Upper lobe of left lung (tissue), 6 donors: ENCODE measurements around the gene GBX1. TPM values are rescaled to one million over a fixed set of nuclear protein-coding genes. Genes with fewer than 3 reads are reported as not detected.

Source experiments
- ATAC-seq, 2 donors: fragments of 200-7000 bp; cut with Tn5 transposase; one replicate each; pipeline ENCODE4 v1.9.1; 2022; ENCODE audit warnings: mild to moderate bottlenecking in 2 of 2, moderate library complexity in 2 of 2; ENCODE audit not compliant: low FRiP score in 2 of 2
- DNase-seq, 2 donors: peaks; one replicate each; pipeline ENCODE4 v3.0.0-alpha.2; 2019 to 2020
- H3K27ac ChIP-seq, 4 donors: fragments of 200-600 bp; sonication (generic); one replicate each; pipeline ENCODE4 v1.5.1; 2016 to 2019
- H3K27me3 ChIP-seq, 4 donors: fragments of 200-600 bp; sonication (generic); one replicate each; pipeline ENCODE4 v1.5.1; 2017 to 2019
- H3K36me3 ChIP-seq, 4 donors: fragments of 200-600 bp; sonication (generic); one replicate each; pipeline ENCODE4 v1.5.1; 2016 to 2019
- H3K4me1 ChIP-seq, 4 donors: fragments of 200-600 bp; sonication (generic); one replicate each; pipeline ENCODE4 v1.5.1; 2018 to 2019
- H3K4me3 ChIP-seq, 4 donors: fragments of 200-600 bp; sonication (generic); one replicate each; pipeline ENCODE4 v1.5.1; 2017 to 2019; ENCODE audit warnings: mild to moderate bottlenecking in 2 of 4, moderate library complexity in 1 of 4
- H3K9me3 ChIP-seq, 4 donors: fragments of 200-600 bp; sonication (generic); one replicate each; pipeline ENCODE4 v1.5.1; 2018 to 2019
- EP300 ChIP-seq, 4 donors: sonication (generic); formaldehyde crosslinking; IDR thresholded peaks; one replicate each; pipeline ENCODE4 v1.5.1; 2017; ENCODE audit warnings: antibody characterized with exemption in 4 of 4, control low read depth in 2 of 4
- POLR2A ChIP-seq, 4 donors: fragments of 450-650 bp; IDR thresholded peaks; one replicate each; pipeline ENCODE4 v1.5.1; 2016 to 2017; ENCODE audit warnings: antibody characterized with exemption in 4 of 4, mild to moderate bottlenecking in 2 of 4
- POLR2AphosphoS5 ChIP-seq, 2 donors: sonication (generic); formaldehyde crosslinking; IDR thresholded peaks; one replicate each; pipeline ENCODE4 v1.5.1; 2017; ENCODE audit warnings: antibody characterized with exemption in 2 of 2
- WGBS, 2 donors: methylation state at CpG; one replicate each; pipeline ENCODE4 v1.1.5; 2017 to 2018; 5-methylcytosine and 5-hydroxymethylcytosine counted together
- total RNA-seq, 6 donors: library from RNA; depleted of rRNA in 4 of 6; stranded (reverse); fragments of >200 nt in 4 of 6; gene quantifications; one replicate each; pipeline versions ENCODE4 v1.1.0 to v1.2.1, GENCODE V29; 2016 to 2021
- TF ChIP-seq, protein P1 (sequence below), 6 experiments: fragments of 450-650 bp in 4 of 6; fragments of 200-600 bp in 2 of 6; sonication (generic) in 2 of 6; IDR thresholded peaks; one replicate each; pipeline ENCODE4 v1.5.1; 2016 to 2019; ENCODE audit warnings: antibody characterized with exemption in 6 of 6
- donor health status: DM: no; HTN: no; CAD: no; lungs with moderate emphysema.
- donor health status: DM: no; HTN: yes; CAD: no; lungs with severe emphysema.

The GBX1 gene
- total RNA-seq, 6 donors from 2014 or later: not detected

DNA sequence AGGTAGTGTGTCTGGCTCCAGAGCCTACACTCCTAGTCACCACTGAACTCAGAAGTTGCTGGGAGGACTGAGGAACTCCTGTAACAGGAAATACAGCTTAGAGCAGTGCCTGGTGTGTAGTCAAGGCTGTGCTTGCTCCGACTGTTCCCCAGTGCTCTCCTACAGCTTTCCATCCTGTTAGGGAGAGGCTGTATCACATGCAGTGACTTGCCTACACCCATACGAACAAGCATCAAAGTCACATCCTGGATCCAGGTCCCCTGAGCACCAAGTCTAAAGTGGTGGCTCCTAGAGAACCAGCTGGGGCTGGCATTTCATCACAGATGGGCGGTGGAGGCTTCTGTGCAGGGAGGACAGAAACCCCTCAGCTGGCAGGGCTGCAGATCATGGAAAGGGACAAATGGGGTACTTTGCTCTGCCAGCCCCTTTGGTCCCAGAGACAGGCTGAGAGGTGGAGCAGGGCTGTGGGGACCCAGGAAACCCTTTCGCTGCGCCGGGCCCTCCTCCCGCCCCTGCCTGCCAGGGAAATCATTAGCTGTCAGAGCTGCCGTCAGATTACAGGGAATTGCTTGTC, 11.9 kb upstream of the GBX1 start:
- TF ChIP-seq, protein P1, sequence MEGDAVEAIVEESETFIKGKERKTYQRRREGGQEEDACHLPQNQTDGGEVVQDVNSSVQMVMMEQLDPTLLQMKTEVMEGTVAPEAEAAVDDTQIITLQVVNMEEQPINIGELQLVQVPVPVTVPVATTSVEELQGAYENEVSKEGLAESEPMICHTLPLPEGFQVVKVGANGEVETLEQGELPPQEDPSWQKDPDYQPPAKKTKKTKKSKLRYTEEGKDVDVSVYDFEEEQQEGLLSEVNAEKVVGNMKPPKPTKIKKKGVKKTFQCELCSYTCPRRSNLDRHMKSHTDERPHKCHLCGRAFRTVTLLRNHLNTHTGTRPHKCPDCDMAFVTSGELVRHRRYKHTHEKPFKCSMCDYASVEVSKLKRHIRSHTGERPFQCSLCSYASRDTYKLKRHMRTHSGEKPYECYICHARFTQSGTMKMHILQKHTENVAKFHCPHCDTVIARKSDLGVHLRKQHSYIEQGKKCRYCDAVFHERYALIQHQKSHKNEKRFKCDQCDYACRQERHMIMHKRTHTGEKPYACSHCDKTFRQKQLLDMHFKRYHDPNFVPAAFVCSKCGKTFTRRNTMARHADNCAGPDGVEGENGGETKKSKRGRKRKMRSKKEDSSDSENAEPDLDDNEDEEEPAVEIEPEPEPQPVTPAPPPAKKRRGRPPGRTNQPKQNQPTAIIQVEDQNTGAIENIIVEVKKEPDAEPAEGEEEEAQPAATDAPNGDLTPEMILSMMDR (IDR thresholded peaks at IDR 0.05): no peak
- TF ChIP-seq EP300 (IDR thresholded peaks at IDR 0.05) (no peak), POLR2A (IDR thresholded peaks at IDR 0.05) (no peak), POLR2AphosphoS5 (IDR thresholded peaks at IDR 0.05) (no peak)
- DNase-seq: no peak
- no peak for ATAC-seq
- no peaks in the 10 kb centered on the region for H3K9me3 ChIP-seq
- peaks cover 0 to 4% (median 0%) of the 10 kb centered on the region in 4 donors for H3K4me1 ChIP-seq
- 81 to 93% methylated on average over 6 to 8 of the region's 8 CpGs for WGBS, 2 donors
- no peak overlapping the region for H3K27ac ChIP-seq
- no peaks in the 10 kb centered on the region for H3K27me3 ChIP-seq
- H3K36me3 ChIP-seq: no peaks in the 10 kb centered on the region
- H3K4me3 ChIP-seq: no peak overlapping the region

GRCh38 chr7:151178831-151179230, 11.3 kb upstream of the GBX1 start:
- TF ChIP-seq EP300 (IDR thresholded peaks at IDR 0.05) (no peak), POLR2AphosphoS5 (IDR thresholded peaks at IDR 0.05) (no peak), POLR2A (IDR thresholded peaks at IDR 0.05) (no peak)
- TF ChIP-seq, protein P1 (IDR thresholded peaks at IDR 0.05): no peak
- Histone ChIP-seq H3K9me3 (no peaks in the 10 kb centered on the region), H3K27me3 (no peaks in the 10 kb centered on the region), H3K36me3 (no peaks in the 10 kb centered on the region), H3K4me1 (peaks cover 0 to 4% (median 0%) of the 10 kb centered on the region in 4 donors), H3K4me3 (no peak overlapping the region), H3K27ac (no peak overlapping the region)
- DNase-seq (no peak), ATAC-seq (no peak)
- 69 to 72% methylated on average over 2 of the region's 2 CpGs for WGBS, 2 donors

DNA sequence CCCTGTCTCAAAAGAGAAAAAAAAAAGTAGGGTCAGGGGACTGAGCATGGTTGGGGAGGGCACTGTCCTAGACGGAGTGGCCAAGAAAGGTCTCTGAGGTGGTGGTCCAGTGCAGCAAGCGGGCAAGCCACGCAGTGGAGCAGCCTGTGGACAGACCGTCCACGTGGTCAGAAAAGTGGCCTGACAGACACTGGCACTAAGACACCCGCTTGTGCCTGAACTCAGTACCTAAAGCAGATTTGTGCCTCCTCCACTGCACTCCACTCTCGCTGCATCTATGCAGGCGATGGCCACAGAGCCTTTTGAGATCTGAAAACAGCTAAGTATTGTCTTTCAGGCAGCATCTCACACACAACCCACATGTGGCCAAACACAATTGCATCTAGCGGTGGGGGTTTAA, 10.7 kb upstream of the GBX1 start:
- 94 to 95% methylated on average over 9 of the region's 9 CpGs for WGBS, 2 donors
- no peak overlapping the region for H3K4me3 ChIP-seq
- no peaks in the 10 kb centered on the region for H3K9me3 ChIP-seq
- no peak for DNase-seq
- H3K4me1 ChIP-seq: peaks cover 0 to 4% (median 0%) of the 10 kb centered on the region in 4 donors
- no peaks in the 10 kb centered on the region for H3K36me3 ChIP-seq
- ATAC-seq: no peak
- TF ChIP-seq POLR2A (IDR thresholded peaks at IDR 0.05) (no peak), EP300 (IDR thresholded peaks at IDR 0.05) (no peak), POLR2AphosphoS5 (IDR thresholded peaks at IDR 0.05) (no peak)
- TF ChIP-seq, protein P1 (IDR thresholded peaks at IDR 0.05): no peak
- no peak overlapping the region for H3K27ac ChIP-seq
- no peaks in the 10 kb centered on the region for H3K27me3 ChIP-seq

DNA sequence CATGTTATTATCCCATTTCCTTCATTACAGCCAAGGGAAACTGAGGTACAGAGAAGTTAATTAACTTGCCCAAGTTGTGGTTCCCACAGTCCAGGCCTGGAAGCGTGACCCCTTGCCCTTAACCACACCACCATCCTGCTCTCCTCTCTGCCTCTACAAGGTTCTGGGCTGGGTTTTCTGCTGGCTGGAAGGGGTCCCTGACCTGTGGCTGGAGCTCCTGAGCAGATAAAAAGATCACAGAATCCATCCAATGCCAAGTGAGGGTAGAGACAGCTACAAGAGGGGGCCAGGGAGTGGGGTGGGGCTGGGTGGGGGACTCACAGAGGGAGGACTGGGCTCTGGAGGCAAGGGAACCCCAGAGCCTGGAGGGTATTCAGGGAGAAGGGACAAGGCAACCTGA, 9.8 kb upstream of the GBX1 start:
- ATAC-seq: no peak
- Histone ChIP-seq H3K9me3 (no peaks in the 10 kb centered on the region), H3K27ac (no peak overlapping the region), H3K36me3 (no peaks in the 10 kb centered on the region), H3K27me3 (no peaks in the 10 kb centered on the region), H3K4me3 (no peak overlapping the region), H3K4me1 (peaks cover 0 to 4% (median 0%) of the 10 kb centered on the region in 4 donors)
- DNase-seq: no peak
- 81 to 82% methylated on average over 1 of the region's 1 CpG for WGBS, 2 donors
- no peak for TF ChIP-seq EP300 (IDR thresholded peaks at IDR 0.05)
- TF ChIP-seq POLR2AphosphoS5 (IDR thresholded peaks at IDR 0.05): no peak
- no peak for TF ChIP-seq POLR2A (IDR thresholded peaks at IDR 0.05)
- TF ChIP-seq, protein P1 (IDR thresholded peaks at IDR 0.05): no peak

- ATAC-seq: no peak
- WGBS, 2 donors: 83 to 89% methylated on average over 1 to 9 of the region's 9 CpGs
- no peak for DNase-seq
- Histone ChIP-seq H3K36me3 (no peaks in the 10 kb centered on the region), H3K27me3 (no peaks in the 10 kb centered on the region), H3K4me1 (peaks cover 0 to 4% (median 0%) of the 10 kb centered on the region in 4 donors), H3K27ac (no peak overlapping the region), H3K4me3 (no peak overlapping the region), H3K9me3 (no peaks in the 10 kb centered on the region)
- TF ChIP-seq POLR2AphosphoS5 (IDR thresholded peaks at IDR 0.05) (no peak), EP300 (IDR thresholded peaks at IDR 0.05) (no peak), POLR2A (IDR thresholded peaks at IDR 0.05) (no peak)
- TF ChIP-seq, protein P1 (IDR thresholded peaks at IDR 0.05): no peak
Observed at GRCh38 chr7:151176401-151176800, 8.9 kb upstream of the GBX1 start.
